ENCODE measurements around the gene SLITRK5.

DNA sequence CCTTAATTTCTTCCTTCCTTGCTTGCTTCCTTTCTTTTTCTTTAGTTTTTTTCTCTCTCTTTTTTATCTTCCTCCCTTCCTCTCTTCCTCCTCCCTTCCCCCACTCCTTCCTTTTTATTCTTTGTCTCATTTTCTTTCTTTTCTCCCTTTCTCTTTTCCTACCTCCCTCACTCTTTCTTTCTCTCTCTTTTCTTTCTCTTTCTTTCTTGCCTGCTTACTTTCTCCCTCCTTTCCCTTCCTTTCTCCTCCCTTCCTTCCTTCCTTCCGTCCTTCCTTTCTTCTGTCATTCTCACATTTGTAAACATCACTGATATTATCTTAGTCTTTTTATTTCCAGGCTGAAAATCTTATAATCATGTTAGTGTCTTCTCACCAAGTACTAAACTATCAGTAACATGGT, 38.8 kb downstream of the SLITRK5 start:
- TF ChIP-seq POLR2AphosphoS5 (IDR thresholded peaks at IDR 0.05; ENCODE audit: low read depth, low read length) (no peak), POLR2A (IDR thresholded peaks at IDR 0.05; ENCODE audit: low read depth, low read length) (no peak)
